Esophagus squamous epithelium (tissue), 5 donors: Measurements from ENCODE around the gene COL4A1. TPM values are rescaled to one million over a fixed set of nuclear protein-coding genes. Genes with fewer than 3 reads are reported as not detected.
"Not testable (repeated sequence)": the region's sequence is repeated elsewhere in the genome, so short reads cannot be mapped to it uniquely, and the experiment has no call there.

ENCODE experiments used
- DNase-seq: peaks from one replicate; lab custom pipeline; 2025; lab: John Stamatoyannopoulos, UW
- H3K27ac ChIP-seq, 4 donors: fragments of 200-600 bp; sonication (generic); one replicate each; pipeline ENCODE4 v1.5.1; 2016 to 2019; ENCODE audit warnings: mild to moderate bottlenecking in 1 of 4
- H3K27me3 ChIP-seq, 4 donors: fragments of 200-600 bp; sonication (generic); 1 replicate in 3 of 4; 2 replicates in 1 of 4; pipeline versions ENCODE4 v1.5.1 to v1.6.0; 2017 to 2021; ENCODE audit warnings: antibody characterized with exemption in 1 of 4
- H3K36me3 ChIP-seq, 3 donors: fragments of 200-600 bp; sonication (generic); one replicate each; pipeline ENCODE4 v1.5.1; 2016 to 2019
- H3K4me1 ChIP-seq, 3 donors: fragments of 200-600 bp; sonication (generic); one replicate each; pipeline ENCODE4 v1.5.1; 2017 to 2019
- H3K4me3 ChIP-seq, 4 donors: fragments of 200-600 bp; sonication (generic); 1 replicate in 3 of 4; 2 replicates in 1 of 4; pipeline ENCODE4 v1.5.1; 2016 to 2019; ENCODE audit warnings: mild to moderate bottlenecking in 2 of 4, moderate library complexity in 1 of 4
- H3K9me3 ChIP-seq, 3 donors: fragments of 200-600 bp; sonication (generic); one replicate each; pipeline ENCODE4 v1.5.1; 2016 to 2019
- CTCF ChIP-seq, 6 experiments: fragments of 450-650 bp in 4 of 6; fragments of 200-600 bp in 2 of 6; sonication (generic) in 2 of 6; IDR thresholded peaks; one replicate each; pipeline ENCODE4 v1.5.1; 2016 to 2019; ENCODE audit warnings: antibody characterized with exemption in 6 of 6, mild to moderate bottlenecking in 4 of 6, moderate library complexity in 4 of 6
- POLR2A ChIP-seq, 4 donors: fragments of 450-650 bp; IDR thresholded peaks; one replicate each; pipeline ENCODE4 v1.6.1; 2017; ENCODE audit warnings: antibody characterized with exemption in 4 of 4, mild to moderate bottlenecking in 4 of 4, moderate library complexity in 3 of 4
- WGBS, 2 donors: methylation state at CpG; one replicate each; pipeline ENCODE4 v1.1.5; 2018; 5-methylcytosine and 5-hydroxymethylcytosine counted together
- intact Hi-C: fragments of 100-400 bp; cut with DNase I; formaldehyde crosslinking; loops from one replicate; pipeline ENCODE4 v1.15.0; 2022
- total RNA-seq, 4 donors: library from RNA; depleted of rRNA; stranded (reverse); fragments of >200 nt; gene quantifications; one replicate each; pipeline ENCODE4 v1.1.0, GENCODE V29; 2016
- donor health status: DM: yes; HTN: yes; CAD: no.

Gene COL4A1
- total RNA-seq, 4 donors from 2014 or later = 8.9 to 97.1 (median 40.2) TPM

GRCh38 chr13:110112379-110112778, 194.6 kb downstream of the COL4A1 start:
- DNase-seq, intact Hi-C loops: not testable (repeated sequence)
- WGBS, 2 donors = 71 to 84% methylated on average over 6 of the region's 6 CpGs

GRCh38 chr13:110110783-110111182, 196.2 kb downstream of the COL4A1 start:
- H3K27me3 ChIP-seq = no peaks in the 10 kb centered on the region
- peaks cover 0 to 19% (median 11%) of the 10 kb centered on the region in 3 donors for H3K4me1 ChIP-seq
- H3K4me3 ChIP-seq = no peak overlapping the region
- 97% methylated on average over 14 to 19 of the region's 19 CpGs for WGBS, 2 donors
- no peak overlapping the region for H3K27ac ChIP-seq
- no peak for DNase-seq
- H3K9me3 ChIP-seq = no peaks in the 10 kb centered on the region
- TF ChIP-seq POLR2A (IDR thresholded peaks at IDR 0.05) (no peak), CTCF (IDR thresholded peaks at IDR 0.05) (no peak)
- no peaks in the 10 kb centered on the region for H3K36me3 ChIP-seq
- intact Hi-C loops = no loop called here

More at GRCh38 chr13:110112379-110112778, 194.6 kb downstream of the COL4A1 start:
- not testable (repeated sequence) for H3K4me3 ChIP-seq, H3K27me3 ChIP-seq, H3K36me3 ChIP-seq, H3K27ac ChIP-seq, H3K9me3 ChIP-seq
- H3K4me1 ChIP-seq = peaks cover 0 to 19% (median 11%) of the 10 kb centered on the region in 3 donors
- TF ChIP-seq CTCF (IDR thresholded peaks at IDR 0.05) = peak in 2 of 6 experiments; percentile 10 to 38

GRCh38 chr13:110109910-110110309, 197.0 kb downstream of the COL4A1 start:
- Histone ChIP-seq H3K4me3 (peak overlapping the region in 1 of 4 donors; percentile 24), H3K27ac (peak overlapping the region in 3 of 4 donors; percentile 13 to 60 (median 28)), H3K4me1 (peaks cover 0 to 19% (median 11%) of the 10 kb centered on the region in 3 donors), H3K36me3 (no peaks in the 10 kb centered on the region), H3K27me3 (no peaks in the 10 kb centered on the region), H3K9me3 (no peaks in the 10 kb centered on the region)
- TF ChIP-seq POLR2A (IDR thresholded peaks at IDR 0.05) (no peak), CTCF (IDR thresholded peaks at IDR 0.05) (no peak)
- 29 to 34% methylated on average over 14 to 15 of the region's 15 CpGs for WGBS, 2 donors
- intact Hi-C loops = loop anchor here (5.0 to 10.0 kb wide), 3 partner anchors 328 to 1155 kb away; no protein-coding TSS in a partner anchor
- DNase-seq = no peak

DNA sequence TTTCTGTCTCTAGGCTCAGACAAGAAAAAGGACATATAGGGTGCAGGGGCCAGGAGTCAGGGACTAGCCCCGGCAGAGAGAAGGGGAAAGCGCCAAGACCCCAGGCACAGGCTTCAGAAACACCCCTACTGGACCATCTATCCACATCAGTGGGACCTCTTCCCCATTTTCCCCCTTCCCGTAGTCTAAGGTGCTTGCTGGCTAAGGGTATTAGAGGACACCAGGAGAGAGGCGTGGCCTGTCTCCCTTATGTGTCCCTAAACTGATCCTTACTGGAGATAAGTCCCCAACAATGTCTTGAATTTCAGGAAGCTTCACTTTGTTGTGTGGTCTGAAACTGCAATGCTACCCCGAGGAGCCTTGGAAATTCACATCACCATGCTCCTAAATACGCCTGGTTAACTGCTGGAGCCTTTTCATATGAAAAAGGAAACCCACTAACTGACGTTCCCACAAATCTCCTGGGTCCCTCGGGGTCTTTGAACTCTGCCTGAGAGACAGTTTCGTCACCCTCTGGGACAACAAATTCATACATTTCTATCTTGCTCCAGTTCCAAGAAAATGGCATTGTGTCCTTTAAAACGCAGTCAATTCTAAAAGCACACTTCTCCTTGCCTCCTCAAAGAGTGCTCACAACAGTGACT, 197.7 kb downstream of the COL4A1 start:
- WGBS, 2 donors = 43 to 47% methylated on average over 9 to 10 of the region's 10 CpGs
- no peak for TF ChIP-seq POLR2A (IDR thresholded peaks at IDR 0.05)
- no peak for TF ChIP-seq CTCF (IDR thresholded peaks at IDR 0.05)
- Histone ChIP-seq H3K36me3 (no peaks in the 10 kb centered on the region), H3K27ac (peak overlapping the region; percentile 4 to 60 (median 26)), H3K9me3 (no peaks in the 10 kb centered on the region), H3K27me3 (no peaks in the 10 kb centered on the region), H3K4me3 (peak overlapping the region in 1 of 4 donors; percentile 24), H3K4me1 (peaks cover 0 to 19% (median 11%) of the 10 kb centered on the region in 3 donors)
- DNase-seq = no peak
- intact Hi-C loops = loop anchor here (5.0 to 10.0 kb wide), 3 partner anchors 327 to 1154 kb away; no protein-coding TSS in a partner anchor
